WTC11 (cell line): Measurements from ENCODE around the gene GPRIN2. TPM values are rescaled to one million over a fixed set of nuclear protein-coding genes. Genes with fewer than 3 reads are reported as not detected.

ENCODE experiments used
- ATAC-seq: fragments of 200-7000 bp; cut with Tn5 transposase; 2 replicates; pipeline ENCODE4 v1.10.0; 2021; ENCODE audit warnings: mild to moderate bottlenecking, moderate library complexity
- Bru-seq: library from RNA; stranded (reverse); fragments of 400-500 nt; gene quantifications from one replicate; lab custom pipeline; 2021; lab: Mats Ljungman, UMichigan
- CTCF ChIA-PET: fragments of 300-600 bp; sonication (Branson Sonifier 250); formaldehyde crosslinking; loops from one replicate; lab custom pipeline; 2021; ENCODE audit warnings: antibody characterized with exemption; lab: Charles Lee
- POLR2A ChIA-PET: fragments of 350-600 bp; sonication (Branson Sonifier 250); formaldehyde crosslinking; loops from one replicate; lab custom pipeline; 2021; ENCODE audit warnings: antibody characterized with exemption; lab: Charles Lee
- DNase-seq: peaks from one replicate; pipeline ENCODE4 v3.0.0; 2021; ENCODE audit warnings: low spot score
- H3K27ac Mint-ChIP-seq: 2 replicates; pipeline ENCODE4 v1.8.0; 2021; ENCODE audit warnings: mixed read lengths
- H3K27me3 Mint-ChIP-seq: 2 replicates; pipeline ENCODE4 v1.8.0; 2021; ENCODE audit warnings: low read depth, mild to moderate bottlenecking, moderate library complexity, mixed read lengths
- H3K36me3 Mint-ChIP-seq: 2 replicates; pipeline ENCODE4 v1.8.0; 2021; ENCODE audit warnings: mixed read lengths
- H3K4me1 Mint-ChIP-seq: 2 replicates; pipeline ENCODE4 v1.8.0; 2022; ENCODE audit warnings: mixed read lengths
- H3K4me3 Mint-ChIP-seq: 2 replicates; pipeline ENCODE4 v1.8.0; 2021; ENCODE audit warnings: mild to moderate bottlenecking, moderate library complexity, mixed read lengths
- H3K9me3 Mint-ChIP-seq: 2 replicates; pipeline ENCODE4 v1.8.0; 2021; ENCODE audit warnings: mixed read lengths
- CBFB ChIP-seq: sonication (generic); formaldehyde crosslinking; IDR thresholded peaks from 2 replicates; pipeline ENCODE4 v1.8.1; 2022; ENCODE audit warnings: mild to moderate bottlenecking, low read depth, missing genetic modification reagents
- ETV6 ChIP-seq: sonication (generic); formaldehyde crosslinking; IDR thresholded peaks from 2 replicates; pipeline ENCODE4 v1.8.1; 2022; ENCODE audit warnings: mild to moderate bottlenecking, missing genetic modification reagents
- FOXJ3 ChIP-seq: sonication (generic); formaldehyde crosslinking; IDR thresholded peaks from 2 replicates; pipeline ENCODE4 v1.9.0; 2021; ENCODE audit warnings: missing genetic modification reagents, mild to moderate bottlenecking, borderline replicate concordance
- FOXK1 ChIP-seq: sonication (generic); formaldehyde crosslinking; IDR thresholded peaks from 2 replicates; pipeline ENCODE4 v1.8.0; 2022; ENCODE audit warnings: mild to moderate bottlenecking, moderate library complexity, missing genetic modification reagents
- FOXP1 ChIP-seq: sonication (generic); formaldehyde crosslinking; IDR thresholded peaks from 2 replicates; pipeline ENCODE4 v1.8.0; 2022; ENCODE audit warnings: missing genetic modification reagents, mild to moderate bottlenecking, moderate library complexity, borderline replicate concordance
- MYBL2 ChIP-seq: sonication (generic); formaldehyde crosslinking; IDR thresholded peaks from 2 replicates; pipeline ENCODE4 v1.8.1; 2023; ENCODE audit warnings: mild to moderate bottlenecking, moderate library complexity, missing genetic modification reagents
- NFYB ChIP-seq: sonication (generic); formaldehyde crosslinking; conservative IDR thresholded peaks from 2 replicates; pipeline ENCODE4 v1.8.0; 2022; ENCODE audit warnings: low read depth, missing genetic modification reagents
- NR2C2 ChIP-seq: sonication (generic); formaldehyde crosslinking; IDR thresholded peaks from 2 replicates; pipeline ENCODE4 v1.8.0; 2022; ENCODE audit warnings: mild to moderate bottlenecking, missing genetic modification reagents
- TCF7 ChIP-seq: sonication (generic); formaldehyde crosslinking; IDR thresholded peaks from 2 replicates; pipeline ENCODE4 v1.8.0; 2022; ENCODE audit warnings: mild to moderate bottlenecking, low read depth, missing genetic modification reagents, moderate library complexity
- TEAD4 ChIP-seq: sonication (generic); formaldehyde crosslinking; IDR thresholded peaks from 2 replicates; pipeline ENCODE4 v1.8.0; 2022; ENCODE audit warnings: mild to moderate bottlenecking, missing genetic modification reagents
- ZNF121 ChIP-seq: sonication (generic); formaldehyde crosslinking; IDR thresholded peaks from 2 replicates; pipeline ENCODE4 v1.8.0; 2023; ENCODE audit warnings: missing genetic modification reagents
- ZNF263 ChIP-seq: sonication (generic); formaldehyde crosslinking; IDR thresholded peaks from 2 replicates; pipeline ENCODE4 v1.8.1; 2022; ENCODE audit warnings: low read depth, mild to moderate bottlenecking, moderate library complexity, missing genetic modification reagents
- ZNF396 ChIP-seq: fragments of 250-450 bp; sonication (Bioruptor Pico); IDR thresholded peaks from 2 replicates; pipeline ENCODE4 v1.8.0; 2021; ENCODE audit warnings: mild to moderate bottlenecking, moderate library complexity, borderline replicate concordance
- ZNF423 ChIP-seq: fragments of 250-450 bp; sonication (Bioruptor Pico); IDR thresholded peaks from 2 replicates; pipeline ENCODE4 v2.1.2; 2022; ENCODE audit warnings: mild to moderate bottlenecking, moderate library complexity
- long read RNA-seq, 3 experiments: library from RNA in 1 of 3; library from capped mRNA in 1 of 3; library from polyadenylated mRNA in 1 of 3; unstranded in 2 of 3; stranded (forward) in 1 of 3; transcript quantifications; one replicate each; pipeline ENCODE4 v2.0.0, GENCODE V29; 2021
- total RNA-seq: library from RNA; stranded (reverse); gene quantifications from 3 replicates; pipeline ENCODE4 v1.2.3, GENCODE V29; 2021
- TF ChIP-seq, protein P1 (sequence below): sonication (generic); formaldehyde crosslinking; IDR thresholded peaks from 2 replicates; pipeline ENCODE4 v1.8.0; 2023; ENCODE audit warnings: missing genetic modification reagents, mild to moderate bottlenecking, borderline replicate concordance
- TF ChIP-seq, protein P2 (sequence below): sonication (generic); formaldehyde crosslinking; IDR thresholded peaks from 2 replicates; pipeline ENCODE4 v1.8.1; 2022; ENCODE audit warnings: missing genetic modification reagents, borderline replicate concordance
- TF ChIP-seq, protein P3 (sequence below): sonication (generic); formaldehyde crosslinking; IDR thresholded peaks from 2 replicates; pipeline ENCODE4 v1.8.0; 2022; ENCODE audit warnings: missing genetic modification reagents
- TF ChIP-seq, protein P4 (sequence below): fragments of 250-450 bp; sonication (Bioruptor Pico); conservative IDR thresholded peaks from 2 replicates; pipeline ENCODE4 v1.9.0; 2021; ENCODE audit warnings: mild to moderate bottlenecking
- TF ChIP-seq, protein P5 (sequence below): sonication (generic); formaldehyde crosslinking; IDR thresholded peaks from 2 replicates; pipeline ENCODE4 v1.8.0; 2022; ENCODE audit warnings: mild to moderate bottlenecking, missing genetic modification reagents
- TF ChIP-seq, protein P6 (sequence below): sonication (generic); formaldehyde crosslinking; IDR thresholded peaks from 2 replicates; pipeline ENCODE4 v1.8.0; 2023; ENCODE audit warnings: missing genetic modification reagents

GPRIN2 gene
- total RNA-seq, result 17.5 to 22.5 TPM (median 20.9 TPM) in 3 replicates
- Bru-seq, nascent RNA, result percentile 79 among the genes with signal in this experiment
- long read RNA-seq, experiment 1, partial matches to known transcripts, result 5 of 24 reads
- long read RNA-seq, experiment 1, other reads (novel, unspliced or antisense), result 11 of 24 reads
- long read RNA-seq, experiment 2, transcript GPRIN2-201 (1 exons, 1,696 nt), result major isoform, 7 of 13 reads
- long read RNA-seq, experiment 2, partial matches to known transcripts, result 0 of 13 reads
- long read RNA-seq, experiment 2, other reads (novel, unspliced or antisense), result 3 of 13 reads
- long read RNA-seq, experiment 3, result 0 reads

DNA sequence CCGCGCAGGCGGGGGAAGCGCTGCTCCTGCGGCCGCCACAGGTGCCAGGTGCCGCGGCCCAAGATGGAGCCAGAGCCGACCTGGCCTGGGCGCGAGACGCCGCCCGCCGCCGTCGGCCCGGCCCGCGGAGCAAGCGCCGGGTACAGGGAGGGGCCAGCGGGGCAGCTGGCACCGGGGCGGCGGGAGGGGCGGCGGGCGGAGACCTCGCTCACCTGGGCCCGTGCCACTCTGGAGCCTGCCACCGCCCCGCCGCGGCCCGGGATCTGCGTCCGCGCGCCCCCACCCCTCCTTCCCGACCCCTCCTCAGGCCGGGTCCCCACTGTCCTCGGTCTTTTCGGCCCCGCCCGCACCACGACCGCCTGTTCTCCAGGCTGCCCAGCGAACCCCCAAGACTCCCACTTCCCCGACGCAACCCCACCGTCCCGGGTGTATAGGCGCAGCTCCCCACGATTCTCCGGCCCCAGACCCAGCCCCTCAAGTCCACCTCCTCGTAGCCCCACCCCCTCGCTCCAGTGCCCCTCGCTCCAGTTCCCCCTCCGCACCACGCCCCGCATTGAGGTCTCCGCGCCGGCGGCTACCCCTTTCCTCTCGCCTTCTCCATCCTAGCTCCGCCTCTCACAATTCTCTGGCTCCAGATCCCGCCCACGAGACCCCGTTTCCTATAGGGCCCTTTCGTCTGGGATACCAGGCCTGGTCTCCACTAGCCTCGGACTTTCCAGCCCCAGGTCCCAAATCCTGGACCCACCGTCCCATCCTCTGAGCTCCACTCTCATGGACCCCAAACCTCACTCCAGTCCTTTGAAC lies at the start of gene GPRIN2:
GPRIN2 (minus strand) TSS at position 144 of the 804 bp plus-strand sequence. CDS start 5,922 bp downstream, outside the sequence.
- H3K4me1 Mint-ChIP-seq, result peaks cover 9% of the 10 kb centered on the region
- H3K27me3 Mint-ChIP-seq, result no peaks in the 10 kb centered on the region; the same call in none of the 2 replicates
- DNase-seq (peak; percentile 90), ATAC-seq (peak; percentile 68)
- POLR2A ChIA-PET, result interaction anchor here (1.2 kb wide), 1 partner anchor 11 kb away, joined by 5 read pairs; no protein-coding TSS in a partner anchor
- CTCF ChIA-PET, result interaction anchor here (0.6 to 3.3 kb wide), 6 partner anchors 8 to 1219 kb away, joined by 4 to 40 read pairs (median 5); no protein-coding TSS in a partner anchor
- H3K27ac Mint-ChIP-seq, result peak within 1 kb of the TSS; percentile 83
- H3K9me3 Mint-ChIP-seq, result no peaks in the 10 kb centered on the region
- no peaks in the 10 kb centered on the region for H3K36me3 Mint-ChIP-seq
- H3K4me3 Mint-ChIP-seq, result peak within 1 kb of the TSS; percentile 84
- TF ChIP-seq, protein P1, sequence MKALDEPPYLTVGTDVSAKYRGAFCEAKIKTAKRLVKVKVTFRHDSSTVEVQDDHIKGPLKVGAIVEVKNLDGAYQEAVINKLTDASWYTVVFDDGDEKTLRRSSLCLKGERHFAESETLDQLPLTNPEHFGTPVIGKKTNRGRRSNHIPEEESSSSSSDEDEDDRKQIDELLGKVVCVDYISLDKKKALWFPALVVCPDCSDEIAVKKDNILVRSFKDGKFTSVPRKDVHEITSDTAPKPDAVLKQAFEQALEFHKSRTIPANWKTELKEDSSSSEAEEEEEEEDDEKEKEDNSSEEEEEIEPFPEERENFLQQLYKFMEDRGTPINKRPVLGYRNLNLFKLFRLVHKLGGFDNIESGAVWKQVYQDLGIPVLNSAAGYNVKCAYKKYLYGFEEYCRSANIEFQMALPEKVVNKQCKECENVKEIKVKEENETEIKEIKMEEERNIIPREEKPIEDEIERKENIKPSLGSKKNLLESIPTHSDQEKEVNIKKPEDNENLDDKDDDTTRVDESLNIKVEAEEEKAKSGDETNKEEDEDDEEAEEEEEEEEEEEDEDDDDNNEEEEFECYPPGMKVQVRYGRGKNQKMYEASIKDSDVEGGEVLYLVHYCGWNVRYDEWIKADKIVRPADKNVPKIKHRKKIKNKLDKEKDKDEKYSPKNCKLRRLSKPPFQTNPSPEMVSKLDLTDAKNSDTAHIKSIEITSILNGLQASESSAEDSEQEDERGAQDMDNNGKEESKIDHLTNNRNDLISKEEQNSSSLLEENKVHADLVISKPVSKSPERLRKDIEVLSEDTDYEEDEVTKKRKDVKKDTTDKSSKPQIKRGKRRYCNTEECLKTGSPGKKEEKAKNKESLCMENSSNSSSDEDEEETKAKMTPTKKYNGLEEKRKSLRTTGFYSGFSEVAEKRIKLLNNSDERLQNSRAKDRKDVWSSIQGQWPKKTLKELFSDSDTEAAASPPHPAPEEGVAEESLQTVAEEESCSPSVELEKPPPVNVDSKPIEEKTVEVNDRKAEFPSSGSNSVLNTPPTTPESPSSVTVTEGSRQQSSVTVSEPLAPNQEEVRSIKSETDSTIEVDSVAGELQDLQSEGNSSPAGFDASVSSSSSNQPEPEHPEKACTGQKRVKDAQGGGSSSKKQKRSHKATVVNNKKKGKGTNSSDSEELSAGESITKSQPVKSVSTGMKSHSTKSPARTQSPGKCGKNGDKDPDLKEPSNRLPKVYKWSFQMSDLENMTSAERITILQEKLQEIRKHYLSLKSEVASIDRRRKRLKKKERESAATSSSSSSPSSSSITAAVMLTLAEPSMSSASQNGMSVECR (CRISPR knock-in tag), result no peak
- TF ChIP-seq, protein P2, sequence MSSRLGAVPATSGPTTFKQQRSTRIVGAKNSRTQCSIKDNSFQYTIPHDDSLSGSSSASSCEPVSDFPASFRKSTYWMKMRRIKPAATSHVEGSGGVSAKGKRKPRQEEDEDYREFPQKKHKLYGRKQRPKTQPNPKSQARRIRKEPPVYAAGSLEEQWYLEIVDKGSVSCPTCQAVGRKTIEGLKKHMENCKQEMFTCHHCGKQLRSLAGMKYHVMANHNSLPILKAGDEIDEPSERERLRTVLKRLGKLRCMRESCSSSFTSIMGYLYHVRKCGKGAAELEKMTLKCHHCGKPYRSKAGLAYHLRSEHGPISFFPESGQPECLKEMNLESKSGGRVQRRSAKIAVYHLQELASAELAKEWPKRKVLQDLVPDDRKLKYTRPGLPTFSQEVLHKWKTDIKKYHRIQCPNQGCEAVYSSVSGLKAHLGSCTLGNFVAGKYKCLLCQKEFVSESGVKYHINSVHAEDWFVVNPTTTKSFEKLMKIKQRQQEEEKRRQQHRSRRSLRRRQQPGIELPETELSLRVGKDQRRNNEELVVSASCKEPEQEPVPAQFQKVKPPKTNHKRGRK, result no peak
- TF ChIP-seq FOXK1 (CRISPR knock-in tag) (0 out of 2 replicates have a peak, but pooled peaks have one; percentile 56), ETV6 (0 out of 2 replicates have a peak, but pooled peaks have one; percentile 14), MYBL2 (no peak; the same call in 1 of the 2 replicates), FOXP1 (CRISPR knock-in tag) (peak; percentile 68; the same call in 1 of the 2 replicates), ZNF121 (CRISPR knock-in tag) (no peak), TEAD4 (CRISPR knock-in tag) (no peak), FOXJ3 (CRISPR knock-in tag) (no peak), ZNF263 (CRISPR knock-in tag) (0 out of 2 replicates have a peak, but pooled peaks have one; percentile 12), NFYB (CRISPR knock-in tag) (no peak), NR2C2 (no peak), CBFB (CRISPR knock-in tag) (0 out of 2 replicates have a peak, but pooled peaks have one; percentile 27), ZNF396 (no peak), TCF7 (CRISPR knock-in tag) (0 out of 2 replicates have a peak, but pooled peaks have one; percentile 40), ZNF423 (no peak)
- TF ChIP-seq, protein P3, sequence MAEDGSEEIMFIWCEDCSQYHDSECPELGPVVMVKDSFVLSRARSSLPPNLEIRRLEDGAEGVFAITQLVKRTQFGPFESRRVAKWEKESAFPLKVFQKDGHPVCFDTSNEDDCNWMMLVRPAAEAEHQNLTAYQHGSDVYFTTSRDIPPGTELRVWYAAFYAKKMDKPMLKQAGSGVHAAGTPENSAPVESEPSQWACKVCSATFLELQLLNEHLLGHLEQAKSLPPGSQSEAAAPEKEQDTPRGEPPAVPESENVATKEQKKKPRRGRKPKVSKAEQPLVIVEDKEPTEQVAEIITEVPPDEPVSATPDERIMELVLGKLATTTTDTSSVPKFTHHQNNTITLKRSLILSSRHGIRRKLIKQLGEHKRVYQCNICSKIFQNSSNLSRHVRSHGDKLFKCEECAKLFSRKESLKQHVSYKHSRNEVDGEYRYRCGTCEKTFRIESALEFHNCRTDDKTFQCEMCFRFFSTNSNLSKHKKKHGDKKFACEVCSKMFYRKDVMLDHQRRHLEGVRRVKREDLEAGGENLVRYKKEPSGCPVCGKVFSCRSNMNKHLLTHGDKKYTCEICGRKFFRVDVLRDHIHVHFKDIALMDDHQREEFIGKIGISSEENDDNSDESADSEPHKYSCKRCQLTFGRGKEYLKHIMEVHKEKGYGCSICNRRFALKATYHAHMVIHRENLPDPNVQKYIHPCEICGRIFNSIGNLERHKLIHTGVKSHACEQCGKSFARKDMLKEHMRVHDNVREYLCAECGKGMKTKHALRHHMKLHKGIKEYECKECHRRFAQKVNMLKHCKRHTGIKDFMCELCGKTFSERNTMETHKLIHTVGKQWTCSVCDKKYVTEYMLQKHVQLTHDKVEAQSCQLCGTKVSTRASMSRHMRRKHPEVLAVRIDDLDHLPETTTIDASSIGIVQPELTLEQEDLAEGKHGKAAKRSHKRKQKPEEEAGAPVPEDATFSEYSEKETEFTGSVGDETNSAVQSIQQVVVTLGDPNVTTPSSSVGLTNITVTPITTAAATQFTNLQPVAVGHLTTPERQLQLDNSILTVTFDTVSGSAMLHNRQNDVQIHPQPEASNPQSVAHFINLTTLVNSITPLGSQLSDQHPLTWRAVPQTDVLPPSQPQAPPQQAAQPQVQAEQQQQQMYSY (CRISPR knock-in tag), result 0 out of 2 replicates have a peak, but pooled peaks have one; percentile 28
- TF ChIP-seq, protein P4, sequence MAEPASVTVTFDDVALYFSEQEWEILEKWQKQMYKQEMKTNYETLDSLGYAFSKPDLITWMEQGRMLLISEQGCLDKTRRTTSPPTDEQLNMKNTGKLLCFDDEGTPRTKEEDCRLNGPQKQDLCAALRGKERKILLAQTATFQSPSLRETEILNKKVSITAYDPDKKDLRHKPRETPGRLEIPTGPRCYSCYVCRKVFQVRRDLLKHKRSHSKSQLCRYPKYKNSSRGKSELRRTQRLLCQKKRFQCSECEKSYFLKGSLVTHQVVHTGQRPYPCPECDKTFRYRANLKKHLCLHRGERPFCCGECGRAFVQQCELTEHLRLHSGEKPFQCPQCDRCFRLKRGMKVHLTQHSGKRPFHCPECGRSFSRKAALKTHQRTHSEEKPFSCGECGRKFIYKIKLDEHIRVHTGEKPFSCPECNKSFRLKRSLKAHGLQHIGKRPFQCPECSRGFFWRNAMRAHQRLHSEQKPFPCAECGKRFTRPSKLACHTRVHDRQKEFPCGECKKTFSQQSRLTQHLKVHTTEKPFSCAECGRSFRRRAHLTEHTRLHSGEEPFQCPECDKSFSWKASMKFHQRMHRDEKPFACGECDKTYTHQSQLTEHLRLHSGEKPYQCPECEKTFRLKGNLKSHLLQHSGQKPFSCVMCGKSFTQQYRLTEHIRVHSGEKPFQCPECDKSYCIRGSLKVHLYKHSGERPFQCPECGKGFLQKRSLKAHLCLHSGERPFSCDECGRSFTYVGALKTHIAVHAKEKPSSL, result no peak
- TF ChIP-seq, protein P5, sequence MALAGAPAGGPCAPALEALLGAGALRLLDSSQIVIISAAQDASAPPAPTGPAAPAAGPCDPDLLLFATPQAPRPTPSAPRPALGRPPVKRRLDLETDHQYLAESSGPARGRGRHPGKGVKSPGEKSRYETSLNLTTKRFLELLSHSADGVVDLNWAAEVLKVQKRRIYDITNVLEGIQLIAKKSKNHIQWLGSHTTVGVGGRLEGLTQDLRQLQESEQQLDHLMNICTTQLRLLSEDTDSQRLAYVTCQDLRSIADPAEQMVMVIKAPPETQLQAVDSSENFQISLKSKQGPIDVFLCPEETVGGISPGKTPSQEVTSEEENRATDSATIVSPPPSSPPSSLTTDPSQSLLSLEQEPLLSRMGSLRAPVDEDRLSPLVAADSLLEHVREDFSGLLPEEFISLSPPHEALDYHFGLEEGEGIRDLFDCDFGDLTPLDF (CRISPR knock-in tag), result no peak
- TF ChIP-seq, protein P6, sequence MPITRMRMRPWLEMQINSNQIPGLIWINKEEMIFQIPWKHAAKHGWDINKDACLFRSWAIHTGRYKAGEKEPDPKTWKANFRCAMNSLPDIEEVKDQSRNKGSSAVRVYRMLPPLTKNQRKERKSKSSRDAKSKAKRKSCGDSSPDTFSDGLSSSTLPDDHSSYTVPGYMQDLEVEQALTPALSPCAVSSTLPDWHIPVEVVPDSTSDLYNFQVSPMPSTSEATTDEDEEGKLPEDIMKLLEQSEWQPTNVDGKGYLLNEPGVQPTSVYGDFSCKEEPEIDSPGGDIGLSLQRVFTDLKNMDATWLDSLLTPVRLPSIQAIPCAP (CRISPR knock-in tag), result no peak
